SK-N-MC (cell line): ENCODE measurements around the gene S100A2.

Experiments
- EZH2 ChIP-seq: fragments of 200-600 bp; sonication (generic); IDR thresholded peaks from one replicate; pipeline ENCODE4 v1.6.1; 2017; ENCODE audit warnings: antibody characterized with exemption
- POLR2AphosphoS5 ChIP-seq: IDR thresholded peaks from 2 replicates; pipeline ENCODE4 v1.6.1; 2012; ENCODE audit warnings: mild to moderate bottlenecking, low read depth, low read length, borderline replicate concordance

DNA sequence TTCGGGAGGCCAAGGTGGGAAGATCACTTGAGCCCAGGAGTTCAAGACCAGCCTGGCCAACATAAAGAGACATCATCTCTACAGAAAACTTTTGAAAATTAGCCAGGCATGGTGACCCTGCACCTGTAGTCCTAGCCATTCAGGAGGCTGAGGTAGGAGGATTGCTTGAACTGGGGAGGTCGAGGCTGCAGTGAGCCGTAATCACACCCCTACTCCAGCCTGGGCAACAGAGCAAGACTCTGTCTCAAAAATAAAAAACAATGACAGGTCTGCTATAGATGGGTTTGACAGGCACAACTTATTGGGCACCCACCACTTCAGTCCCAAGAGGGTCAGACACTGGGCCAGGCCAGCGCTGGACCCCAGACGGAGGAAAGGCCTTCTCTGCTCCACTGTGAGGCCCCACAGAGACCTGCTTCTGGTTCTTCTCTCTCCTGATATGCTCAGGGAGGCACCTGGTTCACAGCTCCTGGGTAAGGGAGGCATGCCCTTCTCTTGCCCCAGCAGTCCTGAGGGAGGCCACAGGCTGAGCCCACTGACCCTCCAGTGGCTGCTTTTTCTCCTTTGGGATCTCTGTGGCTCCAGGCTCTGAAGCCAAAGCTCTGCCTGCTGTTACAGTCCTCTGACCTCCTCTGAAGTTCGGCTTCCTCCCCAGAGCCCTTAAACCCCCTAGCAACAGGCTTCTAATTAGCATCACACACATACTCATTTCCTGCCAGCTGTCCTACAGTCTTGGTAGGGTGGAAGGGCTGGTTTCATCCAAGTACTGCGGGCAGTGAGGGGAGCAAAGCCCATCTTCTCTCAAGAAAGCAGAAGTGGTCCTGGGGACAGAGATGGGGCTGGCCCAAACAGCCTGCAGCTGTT is 32.9 kb upstream of the S100A2 start:
- TF ChIP-seq EZH2, result no peak
- no peak for TF ChIP-seq POLR2AphosphoS5
